Activated T-helper 2 cell treated with anti-CD3 and anti-CD28 coated beads, Interferon-gamma antibody, Interleukin-2, Interleukin-4, amounts not matched to agents 10 μg/mL and 5 μg/mL and 100 μg/mL, durations not matched to agents 14 hours and 24 hours and 36 hours (primary cell): Measurements from ENCODE around the gene LYST. TPM values are rescaled to one million over a fixed set of nuclear protein-coding genes. Genes with fewer than 3 reads are reported as not detected.

ENCODE experiments used
- DNase-seq: peaks from one replicate; pipeline ENCODE4 v3.0.0; 2021; ENCODE audit warnings: low spot score
- H3K27ac Mint-ChIP-seq: one replicate; pipeline ENCODE4 v1.8.0; 2021; ENCODE audit warnings: mixed read lengths
- H3K27me3 Mint-ChIP-seq: one replicate; pipeline ENCODE4 v1.8.0; 2021; ENCODE audit warnings: low read depth, mixed read lengths
- H3K36me3 Mint-ChIP-seq: one replicate; pipeline ENCODE4 v1.8.0; 2021; ENCODE audit warnings: low read depth, mixed read lengths
- H3K4me1 Mint-ChIP-seq: one replicate; pipeline ENCODE4 v1.8.0; 2021; ENCODE audit warnings: low read depth, mixed read lengths
- H3K4me3 Mint-ChIP-seq: one replicate; pipeline ENCODE4 v1.8.0; 2021; ENCODE audit warnings: low read depth, mild to moderate bottlenecking, moderate library complexity, mixed read lengths
- H3K9me3 Mint-ChIP-seq: one replicate; pipeline ENCODE4 v1.8.0; 2021; ENCODE audit warnings: mixed read lengths
- intact Hi-C: fragments of 100-400 bp; cut with micrococcal nuclease; formaldehyde crosslinking; loops from one replicate; pipeline ENCODE4 v1.15.1; 2023
- total RNA-seq: library from RNA; stranded (reverse); gene quantifications from 2 replicates; pipeline ENCODE4 v1.2.3, GENCODE V29; 2022

The LYST gene
- total RNA-seq, 1 donor from 2014 or later, result 98.6 TPM

GRCh38 chr1:235864931-235865525, 1.7 kb downstream of the LYST start:
- peak overlapping the region; percentile 98 for H3K4me3 Mint-ChIP-seq
- no peak for DNase-seq
- intact Hi-C loops, result loop anchor here (5.0 kb wide), 2 partner anchors 532 to 538 kb away; partner anchors contain the start of genes ARID4B and GGPS1
- peaks cover 48% of the 10 kb centered on the region for H3K36me3 Mint-ChIP-seq
- H3K4me1 Mint-ChIP-seq, result peaks cover 53% of the 10 kb centered on the region
- H3K27ac Mint-ChIP-seq, result peak overlapping the region; percentile 83
- no peaks in the 10 kb centered on the region for H3K27me3 Mint-ChIP-seq
- no peaks in the 10 kb centered on the region for H3K9me3 Mint-ChIP-seq

- H3K27me3 Mint-ChIP-seq, result no peaks in the 10 kb centered on the region
- DNase-seq, result no peak
- H3K4me1 Mint-ChIP-seq, result peaks cover 53% of the 10 kb centered on the region
- no peaks in the 10 kb centered on the region for H3K9me3 Mint-ChIP-seq
- peak overlapping the region; percentile 98 for H3K4me3 Mint-ChIP-seq
- H3K27ac Mint-ChIP-seq, result peak overlapping the region; percentile 83
- intact Hi-C loops, result no loop called here
- peaks cover 45% of the 10 kb centered on the region for H3K36me3 Mint-ChIP-seq
Observed at GRCh38 chr1:235864469-235864868, 2.2 kb downstream of the LYST start.

- Mint-ChIP-seq H3K27me3 (no peaks in the 10 kb centered on the region), H3K36me3 (peaks cover 44% of the 10 kb centered on the region), H3K9me3 (no peaks in the 10 kb centered on the region), H3K4me1 (peaks cover 53% of the 10 kb centered on the region), H3K27ac (peak overlapping the region; percentile 83), H3K4me3 (peak overlapping the region; percentile 98)
- no peak for DNase-seq
- intact Hi-C loops, result no loop called here
Observed at GRCh38 chr1:235863699-235864093, 3.0 kb downstream of the LYST start.

- peak overlapping the region; percentile 36 for H3K27ac Mint-ChIP-seq
- intact Hi-C loops, result no loop called here
- no peak for DNase-seq
- H3K4me3 Mint-ChIP-seq, result no peak overlapping the region
- H3K9me3 Mint-ChIP-seq, result no peaks in the 10 kb centered on the region
- H3K36me3 Mint-ChIP-seq, result peaks cover 50% of the 10 kb centered on the region
- H3K27me3 Mint-ChIP-seq, result no peaks in the 10 kb centered on the region
- H3K4me1 Mint-ChIP-seq, result peaks cover 53% of the 10 kb centered on the region
Observed at GRCh38 chr1:235861857-235862256, 4.8 kb downstream of the LYST start.

GRCh38 chr1:235860829-235861228, 5.9 kb downstream of the LYST start:
- H3K27me3 Mint-ChIP-seq, result no peaks in the 10 kb centered on the region
- peaks cover 46% of the 10 kb centered on the region for H3K36me3 Mint-ChIP-seq
- DNase-seq, result no peak
- intact Hi-C loops, result no loop called here
- no peak overlapping the region for H3K27ac Mint-ChIP-seq
- H3K9me3 Mint-ChIP-seq, result no peaks in the 10 kb centered on the region
- peaks cover 55% of the 10 kb centered on the region for H3K4me1 Mint-ChIP-seq
- no peak overlapping the region for H3K4me3 Mint-ChIP-seq

- intact Hi-C loops, result loop anchor here (5.0 kb wide), 3 partner anchors 217 to 1257 kb away; partner anchors contain the start of gene B3GALNT2
- H3K4me3 Mint-ChIP-seq, result no peak overlapping the region
- no peak for DNase-seq
- no peak overlapping the region for H3K27ac Mint-ChIP-seq
- no peaks in the 10 kb centered on the region for H3K9me3 Mint-ChIP-seq
- H3K4me1 Mint-ChIP-seq, result peaks cover 54% of the 10 kb centered on the region
- H3K36me3 Mint-ChIP-seq, result peaks cover 38% of the 10 kb centered on the region
- H3K27me3 Mint-ChIP-seq, result no peaks in the 10 kb centered on the region
Observed at GRCh38 chr1:235859789-235860188, 6.9 kb downstream of the LYST start.

- Mint-ChIP-seq H3K4me1 (peaks cover 54% of the 10 kb centered on the region), H3K27me3 (no peaks in the 10 kb centered on the region), H3K36me3 (peaks cover 34% of the 10 kb centered on the region), H3K4me3 (no peak overlapping the region), H3K27ac (no peak overlapping the region), H3K9me3 (no peaks in the 10 kb centered on the region)
- DNase-seq, result no peak
- intact Hi-C loops, result loop anchor here (1.0 to 5.0 kb wide), 4 partner anchors 27 to 1256 kb away; partner anchors contain the start of gene B3GALNT2
Observed at GRCh38 chr1:235858766-235859165, 7.9 kb downstream of the LYST start.

- Mint-ChIP-seq H3K36me3 (peaks cover 24% of the 10 kb centered on the region), H3K9me3 (no peaks in the 10 kb centered on the region), H3K4me3 (no peak overlapping the region), H3K27ac (peak overlapping the region; percentile 86), H3K4me1 (peaks cover 49% of the 10 kb centered on the region), H3K27me3 (no peaks in the 10 kb centered on the region)
- DNase-seq, result no peak
- intact Hi-C loops, result loop anchor here (1.0 to 5.0 kb wide), 7 partner anchors 9 to 1255 kb away; partner anchors contain the start of gene B3GALNT2
Observed at GRCh38 chr1:235857756-235858155, 8.9 kb downstream of the LYST start.

GRCh38 chr1:235855811-235856429, 10.8 kb downstream of the LYST start:
- Mint-ChIP-seq H3K27me3 (no peaks in the 10 kb centered on the region), H3K4me3 (no peak overlapping the region), H3K9me3 (no peaks in the 10 kb centered on the region), H3K36me3 (peaks cover 18% of the 10 kb centered on the region), H3K27ac (peak overlapping the region; percentile 86), H3K4me1 (peaks cover 48% of the 10 kb centered on the region)
- intact Hi-C loops, result loop anchor here (1.0 to 5.0 kb wide), 8 partner anchors 11 to 1254 kb away; partner anchors contain the start of gene B3GALNT2
- no peak for DNase-seq

- Mint-ChIP-seq H3K36me3 (peaks cover 33% of the 10 kb centered on the region), H3K4me1 (peaks cover 63% of the 10 kb centered on the region), H3K9me3 (no peaks in the 10 kb centered on the region), H3K27ac (peak overlapping the region; percentile 62), H3K4me3 (no peak overlapping the region), H3K27me3 (no peaks in the 10 kb centered on the region)
- DNase-seq, result no peak
- intact Hi-C loops, result loop anchor here (2.0 kb wide), 1 partner anchor 24 kb away; no protein-coding TSS in a partner anchor
Observed at GRCh38 chr1:235854347-235854746, 12.4 kb downstream of the LYST start.

GRCh38 chr1:235853653-235854052, 13.1 kb downstream of the LYST start:
- Mint-ChIP-seq H3K27ac (no peak overlapping the region), H3K4me3 (no peak overlapping the region), H3K27me3 (no peaks in the 10 kb centered on the region), H3K36me3 (peaks cover 38% of the 10 kb centered on the region), H3K4me1 (peaks cover 70% of the 10 kb centered on the region), H3K9me3 (no peaks in the 10 kb centered on the region)
- intact Hi-C loops, result loop anchor here (2.0 kb wide), 1 partner anchor 23 kb away; no protein-coding TSS in a partner anchor
- DNase-seq, result no peak

GRCh38 chr1:235852887-235853286, 13.8 kb downstream of the LYST start:
- Mint-ChIP-seq H3K4me1 (peaks cover 75% of the 10 kb centered on the region), H3K27me3 (no peaks in the 10 kb centered on the region), H3K9me3 (no peaks in the 10 kb centered on the region), H3K36me3 (peaks cover 44% of the 10 kb centered on the region), H3K27ac (no peak overlapping the region), H3K4me3 (no peak overlapping the region)
- no peak for DNase-seq
- intact Hi-C loops, result no loop called here

GRCh38 chr1:235851939-235852338, 14.8 kb downstream of the LYST start:
- DNase-seq, result no peak
- H3K36me3 Mint-ChIP-seq, result peaks cover 47% of the 10 kb centered on the region
- H3K4me3 Mint-ChIP-seq, result no peak overlapping the region
- no peaks in the 10 kb centered on the region for H3K27me3 Mint-ChIP-seq
- H3K27ac Mint-ChIP-seq, result no peak overlapping the region
- intact Hi-C loops, result no loop called here
- peaks cover 5% of the 10 kb centered on the region for H3K9me3 Mint-ChIP-seq
- peaks cover 75% of the 10 kb centered on the region for H3K4me1 Mint-ChIP-seq
